C4-2B (cell line): ENCODE measurements around the gene GALNT13.

Source experiments
- ZFX ChIP-seq: fragments of 450-650 bp; IDR thresholded peaks from 2 replicates; pipeline ENCODE4 v1.6.1; 2017
- TF ChIP-seq, protein P1 (sequence below): fragments of 450-650 bp; conservative IDR thresholded peaks from 2 replicates; pipeline ENCODE4 v1.5.1; 2017; ENCODE audit warnings: mild to moderate bottlenecking

DNA sequence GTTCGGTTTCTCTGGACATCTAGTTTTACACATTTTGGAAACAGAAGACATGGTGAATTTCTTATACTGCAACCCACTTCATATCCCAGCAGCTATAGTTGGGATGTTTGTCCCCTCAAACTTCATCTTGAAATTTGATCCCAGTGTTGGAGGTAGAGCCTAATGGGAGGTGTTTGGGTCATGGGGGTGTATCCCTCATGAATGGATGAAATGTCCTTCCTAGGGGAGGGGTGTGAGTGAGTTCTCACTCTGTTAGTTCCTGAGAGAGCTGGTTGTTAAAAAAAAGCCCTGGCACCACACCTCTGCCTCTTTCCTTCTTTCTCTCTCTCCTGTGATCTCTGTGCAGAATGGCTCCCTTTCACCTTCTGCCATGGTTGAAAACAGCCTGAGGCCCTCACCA is 457.8 kb downstream of the GALNT13 start:
- TF ChIP-seq, protein P1, sequence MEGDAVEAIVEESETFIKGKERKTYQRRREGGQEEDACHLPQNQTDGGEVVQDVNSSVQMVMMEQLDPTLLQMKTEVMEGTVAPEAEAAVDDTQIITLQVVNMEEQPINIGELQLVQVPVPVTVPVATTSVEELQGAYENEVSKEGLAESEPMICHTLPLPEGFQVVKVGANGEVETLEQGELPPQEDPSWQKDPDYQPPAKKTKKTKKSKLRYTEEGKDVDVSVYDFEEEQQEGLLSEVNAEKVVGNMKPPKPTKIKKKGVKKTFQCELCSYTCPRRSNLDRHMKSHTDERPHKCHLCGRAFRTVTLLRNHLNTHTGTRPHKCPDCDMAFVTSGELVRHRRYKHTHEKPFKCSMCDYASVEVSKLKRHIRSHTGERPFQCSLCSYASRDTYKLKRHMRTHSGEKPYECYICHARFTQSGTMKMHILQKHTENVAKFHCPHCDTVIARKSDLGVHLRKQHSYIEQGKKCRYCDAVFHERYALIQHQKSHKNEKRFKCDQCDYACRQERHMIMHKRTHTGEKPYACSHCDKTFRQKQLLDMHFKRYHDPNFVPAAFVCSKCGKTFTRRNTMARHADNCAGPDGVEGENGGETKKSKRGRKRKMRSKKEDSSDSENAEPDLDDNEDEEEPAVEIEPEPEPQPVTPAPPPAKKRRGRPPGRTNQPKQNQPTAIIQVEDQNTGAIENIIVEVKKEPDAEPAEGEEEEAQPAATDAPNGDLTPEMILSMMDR, result no peak
- no peak for TF ChIP-seq ZFX
